K562 (cell line): Measurements from ENCODE around the gene XBP1. TPM values are rescaled to one million over a fixed set of nuclear protein-coding genes. Genes with fewer than 3 reads are reported as not detected.

ENCODE experiments used
- ASH1L ChIP-seq: fragments of 450-650 bp; IDR thresholded peaks from 2 replicates; pipeline ENCODE4 v1.6.1; 2018; ENCODE audit warnings: borderline replicate concordance, mild to moderate bottlenecking, low read depth; ENCODE audit not compliant: partially characterized antibody
- CBX3 ChIP-seq, 2 experiments: IDR thresholded peaks; 1 replicate in 1 of 2; 2 replicates in 1 of 2; pipeline ENCODE4 v1.6.1; 2012; ENCODE audit warnings: inconsistent platforms in 2 of 2, low read length in 2 of 2, borderline replicate concordance in 1 of 2, control low read depth in 1 of 2
- CCNT2 ChIP-seq: IDR thresholded peaks from 2 replicates; pipeline ENCODE4 v1.6.1; 2011; ENCODE audit warnings: borderline replicate concordance, low read depth, mild to moderate bottlenecking, moderate library complexity, mixed read lengths, low read length; ENCODE audit not compliant: insufficient read length; ENCODE audit errors: extremely low read depth
- FOXJ3 ChIP-seq: sonication (generic); formaldehyde crosslinking; IDR thresholded peaks from 2 replicates; pipeline ENCODE4 v1.4.0; 2020; ENCODE audit warnings: mild to moderate bottlenecking, missing genetic modification reagents
- HSF4 ChIP-seq: fragments of 250-450 bp; sonication (Bioruptor Pico); IDR thresholded peaks from 2 replicates; pipeline ENCODE4 v2.1.2; 2022; ENCODE audit warnings: mild to moderate bottlenecking, moderate library complexity, borderline replicate concordance
- NELFE ChIP-seq: IDR thresholded peaks from 2 replicates; pipeline ENCODE4 v1.6.1; 2011; ENCODE audit warnings: mild to moderate bottlenecking; ENCODE audit not compliant: insufficient read depth, insufficient read length
- RBM22 ChIP-seq: fragments of 200-400 bp; formaldehyde crosslinking; IDR thresholded peaks from 2 replicates; pipeline ENCODE4 v1.6.1; 2018; ENCODE audit warnings: low read length, low read depth; ENCODE audit not compliant: poor library complexity, severe bottlenecking
- SMAD3 ChIP-seq: fragments of 450-650 bp; formaldehyde crosslinking; conservative IDR thresholded peaks from 2 replicates; pipeline ENCODE4 v1.4.0; 2020; ENCODE audit warnings: mild to moderate bottlenecking
- STAT5B ChIP-seq: fragments of 250-450 bp; sonication (Bioruptor Pico); IDR thresholded peaks from 2 replicates; pipeline ENCODE4 v1.8.0; 2021; ENCODE audit warnings: mild to moderate bottlenecking, inconsistent platforms
- SUPT5H ChIP-seq: fragments of 450-650 bp; IDR thresholded peaks from 2 replicates; pipeline ENCODE4 v1.6.1; 2016
- U2AF1 ChIP-seq: fragments of 200-400 bp; formaldehyde crosslinking; optimal IDR thresholded peaks from 2 replicates; pipeline ENCODE3; 2017; ENCODE audit warnings: mild to moderate bottlenecking, low read depth, low read length, moderate library complexity
- ZBTB17 ChIP-seq: fragments of 450-650 bp; formaldehyde crosslinking; IDR thresholded peaks from 2 replicates; pipeline ENCODE4 v1.4.0; 2020; ENCODE audit warnings: mild to moderate bottlenecking
- ZKSCAN8 ChIP-seq: fragments of 200-800 bp; sonication (Bioruptor generic); IDR thresholded peaks from 2 replicates; pipeline ENCODE4 v1.6.1; 2016; ENCODE audit warnings: missing genetic modification characterization, missing compliant biosample characterization
- ZNF778 ChIP-seq: fragments of 450-650 bp; formaldehyde crosslinking; IDR thresholded peaks from 2 replicates; pipeline ENCODE4 v1.4.0; 2020; ENCODE audit warnings: mild to moderate bottlenecking, moderate library complexity
- polyA plus RNA-seq, 8 experiments: library from polyadenylated mRNA; depleted of rRNA in 4 of 8; stranded (reverse) in 5 of 8; unstranded in 3 of 8; fragments of >200 nt; fragmentation: Nextera tagmentation in 2 of 8; fragmentation: Illumina TruSeq in 1 of 8; extraction: Ambion mirVana in 2 of 8; extraction: Trizol in 1 of 8; gene quantifications; 2 replicates each; pipeline versions ENCODE4 v1.2.1 to v1.2.3, GENCODE V29; 2011 to 2014; ENCODE audit warnings: inconsistent platforms in 1 of 8, missing spikeins in 1 of 8
- total RNA-seq, 7 experiments: library from RNA; depleted of rRNA in 6 of 7; stranded (reverse); fragments of >200 nt in 6 of 7; fragmentation: Illumina TruSeq in 2 of 7; extraction: Trizol in 2 of 7; gene quantifications; 2 replicates each; pipeline versions ENCODE4 v1.2.1 to v1.2.3, GENCODE V29; 2011 to 2021; ENCODE audit warnings: low replicate concordance in 1 of 7
- TF ChIP-seq, protein P1 (sequence below): fragments of 450-650 bp; IDR thresholded peaks from 2 replicates; pipeline ENCODE4 v1.7.1; 2018; ENCODE audit warnings: mild to moderate bottlenecking, low read depth; ENCODE audit not compliant: partially characterized antibody
- TF ChIP-seq, protein P2 (sequence below): fragments of 450-650 bp; IDR thresholded peaks from one replicate; pipeline ENCODE4 v1.6.1; 2018; ENCODE audit warnings: mild to moderate bottlenecking, moderate library complexity; ENCODE audit not compliant: partially characterized antibody
- TF ChIP-seq, protein P3 (sequence below): fragments of 250-450 bp; sonication (Bioruptor Pico); IDR thresholded peaks from 2 replicates; pipeline ENCODE4 v1.8.0; 2021; ENCODE audit warnings: borderline replicate concordance, mild to moderate bottlenecking, moderate library complexity; ENCODE audit not compliant: poor library complexity, severe bottlenecking
- TF ChIP-seq, protein P4 (sequence below): IDR thresholded peaks from 2 replicates; pipeline ENCODE4 v1.6.1; 2014; ENCODE audit warnings: antibody characterized with exemption
- TF ChIP-seq, protein P5 (sequence below), 3 experiments: IDR thresholded peaks in 2 of 3; conservative IDR thresholded peaks in 1 of 3; 2 replicates each; pipeline ENCODE4 v1.5.1; 2011 to 2012; ENCODE audit warnings: low read length in 3 of 3, mild to moderate bottlenecking in 3 of 3, control low read depth in 2 of 3, improper control_type of control experiment in 1 of 3, inconsistent platforms in 1 of 3, low read depth in 1 of 3, mixed read lengths in 1 of 3, moderate library complexity in 1 of 3; ENCODE audit not compliant: insufficient read depth in 2 of 3

The XBP1 gene
- total and polyA plus RNA-seq, 9 of the 15 experiments (the other 6 are each of a cell fraction or from before 2014, with no cell fraction given): 25.0 to 218 (median 94.6) TPM

DNA sequence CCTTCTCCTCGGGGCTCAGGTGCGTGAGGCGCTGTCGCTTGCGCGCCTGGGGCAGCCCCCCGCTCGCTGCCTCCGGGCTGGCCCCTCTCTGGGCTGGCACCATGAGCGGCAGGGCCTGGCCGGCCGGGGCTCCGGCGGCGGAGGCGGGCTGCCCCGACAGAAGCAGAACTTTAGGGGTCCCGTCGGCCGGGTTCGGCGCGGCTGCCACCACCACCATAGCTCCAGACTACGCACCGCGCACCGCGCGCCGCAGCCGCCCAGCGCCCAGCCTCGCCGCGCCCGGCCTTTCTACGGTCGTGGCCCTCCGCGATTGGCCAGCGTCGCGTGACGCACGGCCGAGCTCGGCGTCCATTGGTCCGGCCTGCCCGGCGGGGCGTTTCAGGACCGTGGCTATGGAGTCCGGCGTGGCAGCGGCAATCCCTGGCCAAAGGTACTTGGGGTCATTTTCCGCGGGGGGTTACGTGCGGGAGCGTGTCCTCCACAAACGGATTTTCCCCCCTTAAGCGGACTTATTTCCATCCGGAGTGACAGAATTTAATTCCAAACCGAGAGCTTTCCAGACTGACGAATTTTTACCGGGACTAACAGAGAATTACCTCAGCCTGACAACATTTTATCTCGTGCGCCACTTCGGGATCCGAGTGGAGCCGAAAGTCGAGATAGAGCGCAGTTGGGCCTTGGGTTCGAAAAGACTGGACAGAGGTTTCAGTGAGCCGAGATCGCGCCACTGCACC lies at the start of gene XBP1 (continued):
- TF ChIP-seq NELFE (no peak), STAT5B (CRISPR knock-in tag) (no peak), RBM22 (peak; percentile 93), ASH1L (no peak), FOXJ3 (no peak), ZKSCAN8 (CRISPR knock-in tag) (no peak), SMAD3 (CRISPR knock-in tag) (no peak), CCNT2 (peak; percentile 80), CBX3 (IDR thresholded peaks at IDR 0.05; ENCODE audit: borderline replicate concordance in 1 of 2, low read length in 2 of 2) (no peak), HSF4 (CRISPR knock-in tag) (no peak), SUPT5H (peak; percentile 75), ZBTB17 (CRISPR knock-in tag) (no peak), ZNF778 (CRISPR knock-in tag) (no peak), U2AF1 (no peak)
- TF ChIP-seq, protein P1, sequence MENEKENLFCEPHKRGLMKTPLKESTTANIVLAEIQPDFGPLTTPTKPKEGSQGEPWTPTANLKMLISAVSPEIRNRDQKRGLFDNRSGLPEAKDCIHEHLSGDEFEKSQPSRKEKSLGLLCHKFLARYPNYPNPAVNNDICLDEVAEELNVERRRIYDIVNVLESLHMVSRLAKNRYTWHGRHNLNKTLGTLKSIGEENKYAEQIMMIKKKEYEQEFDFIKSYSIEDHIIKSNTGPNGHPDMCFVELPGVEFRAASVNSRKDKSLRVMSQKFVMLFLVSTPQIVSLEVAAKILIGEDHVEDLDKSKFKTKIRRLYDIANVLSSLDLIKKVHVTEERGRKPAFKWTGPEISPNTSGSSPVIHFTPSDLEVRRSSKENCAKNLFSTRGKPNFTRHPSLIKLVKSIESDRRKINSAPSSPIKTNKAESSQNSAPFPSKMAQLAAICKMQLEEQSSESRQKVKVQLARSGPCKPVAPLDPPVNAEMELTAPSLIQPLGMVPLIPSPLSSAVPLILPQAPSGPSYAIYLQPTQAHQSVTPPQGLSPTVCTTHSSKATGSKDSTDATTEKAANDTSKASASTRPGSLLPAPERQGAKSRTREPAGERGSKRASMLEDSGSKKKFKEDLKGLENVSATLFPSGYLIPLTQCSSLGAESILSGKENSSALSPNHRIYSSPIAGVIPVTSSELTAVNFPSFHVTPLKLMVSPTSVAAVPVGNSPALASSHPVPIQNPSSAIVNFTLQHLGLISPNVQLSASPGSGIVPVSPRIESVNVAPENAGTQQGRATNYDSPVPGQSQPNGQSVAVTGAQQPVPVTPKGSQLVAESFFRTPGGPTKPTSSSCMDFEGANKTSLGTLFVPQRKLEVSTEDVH: no peak
- TF ChIP-seq, protein P2, sequence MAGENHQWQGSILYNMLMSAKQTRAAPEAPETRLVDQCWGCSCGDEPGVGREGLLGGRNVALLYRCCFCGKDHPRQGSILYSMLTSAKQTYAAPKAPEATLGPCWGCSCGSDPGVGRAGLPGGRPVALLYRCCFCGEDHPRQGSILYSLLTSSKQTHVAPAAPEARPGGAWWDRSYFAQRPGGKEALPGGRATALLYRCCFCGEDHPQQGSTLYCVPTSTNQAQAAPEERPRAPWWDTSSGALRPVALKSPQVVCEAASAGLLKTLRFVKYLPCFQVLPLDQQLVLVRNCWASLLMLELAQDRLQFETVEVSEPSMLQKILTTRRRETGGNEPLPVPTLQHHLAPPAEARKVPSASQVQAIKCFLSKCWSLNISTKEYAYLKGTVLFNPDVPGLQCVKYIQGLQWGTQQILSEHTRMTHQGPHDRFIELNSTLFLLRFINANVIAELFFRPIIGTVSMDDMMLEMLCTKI: no peak
- TF ChIP-seq, protein P3, sequence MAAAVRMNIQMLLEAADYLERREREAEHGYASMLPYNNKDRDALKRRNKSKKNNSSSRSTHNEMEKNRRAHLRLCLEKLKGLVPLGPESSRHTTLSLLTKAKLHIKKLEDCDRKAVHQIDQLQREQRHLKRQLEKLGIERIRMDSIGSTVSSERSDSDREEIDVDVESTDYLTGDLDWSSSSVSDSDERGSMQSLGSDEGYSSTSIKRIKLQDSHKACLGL (CRISPR knock-in tag): no peak
- TF ChIP-seq, protein P4, sequence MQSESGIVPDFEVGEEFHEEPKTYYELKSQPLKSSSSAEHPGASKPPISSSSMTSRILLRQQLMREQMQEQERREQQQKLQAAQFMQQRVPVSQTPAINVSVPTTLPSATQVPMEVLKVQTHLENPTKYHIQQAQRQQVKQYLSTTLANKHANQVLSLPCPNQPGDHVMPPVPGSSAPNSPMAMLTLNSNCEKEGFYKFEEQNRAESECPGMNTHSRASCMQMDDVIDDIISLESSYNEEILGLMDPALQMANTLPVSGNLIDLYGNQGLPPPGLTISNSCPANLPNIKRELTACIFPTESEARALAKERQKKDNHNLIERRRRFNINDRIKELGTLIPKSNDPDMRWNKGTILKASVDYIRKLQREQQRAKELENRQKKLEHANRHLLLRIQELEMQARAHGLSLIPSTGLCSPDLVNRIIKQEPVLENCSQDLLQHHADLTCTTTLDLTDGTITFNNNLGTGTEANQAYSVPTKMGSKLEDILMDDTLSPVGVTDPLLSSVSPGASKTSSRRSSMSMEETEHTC: no peak
- TF ChIP-seq, protein P5, sequence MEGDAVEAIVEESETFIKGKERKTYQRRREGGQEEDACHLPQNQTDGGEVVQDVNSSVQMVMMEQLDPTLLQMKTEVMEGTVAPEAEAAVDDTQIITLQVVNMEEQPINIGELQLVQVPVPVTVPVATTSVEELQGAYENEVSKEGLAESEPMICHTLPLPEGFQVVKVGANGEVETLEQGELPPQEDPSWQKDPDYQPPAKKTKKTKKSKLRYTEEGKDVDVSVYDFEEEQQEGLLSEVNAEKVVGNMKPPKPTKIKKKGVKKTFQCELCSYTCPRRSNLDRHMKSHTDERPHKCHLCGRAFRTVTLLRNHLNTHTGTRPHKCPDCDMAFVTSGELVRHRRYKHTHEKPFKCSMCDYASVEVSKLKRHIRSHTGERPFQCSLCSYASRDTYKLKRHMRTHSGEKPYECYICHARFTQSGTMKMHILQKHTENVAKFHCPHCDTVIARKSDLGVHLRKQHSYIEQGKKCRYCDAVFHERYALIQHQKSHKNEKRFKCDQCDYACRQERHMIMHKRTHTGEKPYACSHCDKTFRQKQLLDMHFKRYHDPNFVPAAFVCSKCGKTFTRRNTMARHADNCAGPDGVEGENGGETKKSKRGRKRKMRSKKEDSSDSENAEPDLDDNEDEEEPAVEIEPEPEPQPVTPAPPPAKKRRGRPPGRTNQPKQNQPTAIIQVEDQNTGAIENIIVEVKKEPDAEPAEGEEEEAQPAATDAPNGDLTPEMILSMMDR (IDR thresholded peaks at IDR 0.05 in 2 of 3, conservative IDR thresholded peaks at IDR 0.05 in 1 of 3; ENCODE audit: insufficient read depth in 2 of 3, low read depth in 1 of 3, low read length in 3 of 3): no peak
